SK-N-MC (cell line): ENCODE measurements around the gene CADM4.
A peak's percentile ranks its signal among the peaks of the same experiment; 100 is the strongest.
"Not testable (repeated sequence)": the region's sequence is repeated elsewhere in the genome, so short reads cannot be mapped to it uniquely, and the experiment has no call there.

ENCODE experiments used
- DNase-seq: peaks from one replicate; pipeline ENCODE4 v3.0.0-alpha.2; 2011; ENCODE audit warnings: low read depth, low spot score
- H3K27ac ChIP-seq: fragments of 200-600 bp; sonication (generic); 2 replicates; pipeline ENCODE4 v1.5.1; 2016; ENCODE audit warnings: mixed run types
- H3K36me3 ChIP-seq: fragments of 200-600 bp; sonication (generic); 2 replicates; pipeline ENCODE4 v1.6.1; 2017; ENCODE audit warnings: antibody characterized with exemption, low read length, mixed read lengths; ENCODE audit not compliant: insufficient read depth
- H3K4me3 ChIP-seq: fragments of 200-600 bp; sonication (generic); 2 replicates; pipeline ENCODE4 v1.5.1; 2016
- H3K9ac ChIP-seq: fragments of 200-600 bp; sonication (generic); 2 replicates; pipeline ENCODE4 v1.8.0; 2017; ENCODE audit warnings: mixed run types, mixed read lengths; ENCODE audit not compliant: insufficient read length
- H3K9me3 ChIP-seq: fragments of 200-600 bp; sonication (generic); 2 replicates; pipeline ENCODE4 v1.6.1; 2017; ENCODE audit warnings: low read depth, mild to moderate bottlenecking, antibody characterized with exemption, low read length, moderate library complexity, mixed read lengths
- EZH2 ChIP-seq: fragments of 200-600 bp; sonication (generic); IDR thresholded peaks from one replicate; pipeline ENCODE4 v1.6.1; 2017; ENCODE audit warnings: antibody characterized with exemption
- FOXP2 ChIP-seq: optimal IDR thresholded peaks from 2 replicates; pipeline ENCODE3; 2011; ENCODE audit warnings: mild to moderate bottlenecking, moderate library complexity; ENCODE audit not compliant: insufficient read depth; ENCODE audit errors: extremely low read length, control extremely low read depth
- POLR2AphosphoS5 ChIP-seq: IDR thresholded peaks from 2 replicates; pipeline ENCODE4 v1.6.1; 2012; ENCODE audit warnings: mild to moderate bottlenecking, low read depth, low read length, borderline replicate concordance

The CADM4 gene

GRCh38 chr19:43639519-43640423 is at the start of gene CADM4:
Gene CADM4 (minus strand): TSS chr19:43639850. CDS start chr19:43639790, 60 bp downstream.
- no peak for DNase-seq
- Histone ChIP-seq H3K36me3 (no peaks in the 10 kb centered on the region), H3K9ac (peak within 1 kb of the TSS; percentile 70), H3K27ac (no peak within 1 kb of the TSS), H3K4me3 (peak within 1 kb of the TSS; percentile 81), H3K9me3 (no peaks in the 10 kb centered on the region)
- no peak for TF ChIP-seq FOXP2
- TF ChIP-seq POLR2AphosphoS5 = peak; percentile 65; the same call in 1 of the 2 replicates
- TF ChIP-seq EZH2 = no peak

GRCh38 chr19:43688059-43688701 is 48.5 kb upstream of the CADM4 start:
- no peak overlapping the region for H3K4me3 ChIP-seq
- TF ChIP-seq EZH2 (no peak), FOXP2 (no peak)
- peaks cover 4% of the 10 kb centered on the region; the same call in 1 of the 2 replicates for H3K9me3 ChIP-seq
- no peak for DNase-seq
- H3K27ac ChIP-seq = no peak overlapping the region
- no peaks in the 10 kb centered on the region for H3K36me3 ChIP-seq
- no peak overlapping the region for H3K9ac ChIP-seq

- H3K9me3 ChIP-seq = peaks cover 4% of the 10 kb centered on the region; the same call in 1 of the 2 replicates
- H3K36me3 ChIP-seq = no peaks in the 10 kb centered on the region
- TF ChIP-seq EZH2 = no peak
- TF ChIP-seq FOXP2 = no peak
- TF ChIP-seq POLR2AphosphoS5 = no peak
- H3K9ac ChIP-seq = no peak overlapping the region
- H3K27ac ChIP-seq = no peak overlapping the region
- DNase-seq = no peak
- H3K4me3 ChIP-seq = no peak overlapping the region
Observed at GRCh38 chr19:43687660-43687997, 48.0 kb upstream of the CADM4 start.

GRCh38 chr19:43684326-43684725 is 44.7 kb upstream of the CADM4 start:
- no peak for DNase-seq
- TF ChIP-seq EZH2 (no peak), FOXP2 (no peak), POLR2AphosphoS5 (no peak)
- H3K9me3 ChIP-seq = no peaks in the 10 kb centered on the region
- H3K27ac ChIP-seq = no peak overlapping the region
- no peak overlapping the region for H3K9ac ChIP-seq
- H3K4me3 ChIP-seq = no peak overlapping the region
- no peaks in the 10 kb centered on the region for H3K36me3 ChIP-seq

- Histone ChIP-seq H3K27ac (no peak overlapping the region), H3K4me3 (no peak overlapping the region), H3K9me3 (no peaks in the 10 kb centered on the region), H3K9ac (no peak overlapping the region), H3K36me3 (no peaks in the 10 kb centered on the region)
- no peak for DNase-seq
- TF ChIP-seq EZH2 = no peak
Observed at GRCh38 chr19:43683905-43684304, 44.3 kb upstream of the CADM4 start.

GRCh38 chr19:43682824-43683661 is 43.4 kb upstream of the CADM4 start:
- Histone ChIP-seq H3K4me3 (no peak overlapping the region), H3K27ac (no peak overlapping the region), H3K9me3 (no peaks in the 10 kb centered on the region), H3K9ac (no peak overlapping the region), H3K36me3 (no peaks in the 10 kb centered on the region)
- no peak for DNase-seq
- TF ChIP-seq EZH2 = no peak
- no peak for TF ChIP-seq POLR2AphosphoS5
- TF ChIP-seq FOXP2 = no peak

GRCh38 chr19:43682269-43682668 is 42.6 kb upstream of the CADM4 start:
- H3K4me3 ChIP-seq, H3K9me3 ChIP-seq, H3K9ac ChIP-seq, DNase-seq, H3K27ac ChIP-seq, H3K36me3 ChIP-seq: not testable (repeated sequence)

- no peak overlapping the region for H3K4me3 ChIP-seq
- no peak overlapping the region for H3K27ac ChIP-seq
- DNase-seq = no peak
Observed at GRCh38 chr19:43681821-43682220, 42.2 kb upstream of the CADM4 start.

More at GRCh38 chr19:43681821-43682220, 42.2 kb upstream of the CADM4 start:
- no peak for TF ChIP-seq POLR2AphosphoS5
- TF ChIP-seq FOXP2 = no peak
- no peak for TF ChIP-seq EZH2
- Histone ChIP-seq H3K9ac (no peak overlapping the region), H3K9me3 (no peaks in the 10 kb centered on the region), H3K36me3 (no peaks in the 10 kb centered on the region)
